Stomach (tissue), 4 donors: ENCODE data around the gene SCNN1B.

Source experiments
- POLR2A ChIP-seq, 4 donors: fragments of 450-650 bp; IDR thresholded peaks; one replicate each; pipeline ENCODE4 v1.6.1; 2016; ENCODE audit warnings: antibody characterized with exemption in 4 of 4, control low read depth in 2 of 4, mild to moderate bottlenecking in 1 of 4, moderate library complexity in 1 of 4
- TF ChIP-seq, protein P1 (sequence below), 7 experiments: fragments of 450-650 bp in 4 of 7; fragments of 200-600 bp in 3 of 7; sonication (generic) in 3 of 7; IDR thresholded peaks; one replicate each; pipeline ENCODE4 v1.5.1; 2016 to 2019; ENCODE audit warnings: antibody characterized with exemption in 7 of 7, control low read depth in 2 of 7, mild to moderate bottlenecking in 1 of 7

DNA sequence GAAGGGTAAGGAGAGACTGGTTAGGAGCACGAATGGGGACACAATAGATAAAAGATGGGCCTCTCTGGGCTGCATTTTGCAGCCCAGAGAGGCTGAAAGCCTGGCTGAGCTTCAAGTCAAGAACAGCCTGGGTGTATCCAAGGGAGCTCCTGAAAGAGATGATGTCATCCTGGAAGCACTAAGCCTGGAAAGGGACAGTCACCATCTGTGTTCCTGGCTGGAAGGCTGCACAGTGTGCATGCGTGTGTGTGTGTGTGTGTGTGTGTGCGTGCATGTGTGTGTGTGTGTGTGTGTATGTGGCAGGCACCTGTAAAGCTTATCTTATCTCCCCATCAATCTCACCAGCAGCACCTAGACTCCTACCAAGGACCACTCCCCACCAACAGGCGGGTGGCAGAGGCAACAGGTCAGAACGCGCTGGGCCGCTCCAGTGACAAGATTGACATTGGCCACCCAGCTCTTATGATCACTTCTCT is 106.8 kb downstream of the SCNN1B start:
- TF ChIP-seq, protein P1, sequence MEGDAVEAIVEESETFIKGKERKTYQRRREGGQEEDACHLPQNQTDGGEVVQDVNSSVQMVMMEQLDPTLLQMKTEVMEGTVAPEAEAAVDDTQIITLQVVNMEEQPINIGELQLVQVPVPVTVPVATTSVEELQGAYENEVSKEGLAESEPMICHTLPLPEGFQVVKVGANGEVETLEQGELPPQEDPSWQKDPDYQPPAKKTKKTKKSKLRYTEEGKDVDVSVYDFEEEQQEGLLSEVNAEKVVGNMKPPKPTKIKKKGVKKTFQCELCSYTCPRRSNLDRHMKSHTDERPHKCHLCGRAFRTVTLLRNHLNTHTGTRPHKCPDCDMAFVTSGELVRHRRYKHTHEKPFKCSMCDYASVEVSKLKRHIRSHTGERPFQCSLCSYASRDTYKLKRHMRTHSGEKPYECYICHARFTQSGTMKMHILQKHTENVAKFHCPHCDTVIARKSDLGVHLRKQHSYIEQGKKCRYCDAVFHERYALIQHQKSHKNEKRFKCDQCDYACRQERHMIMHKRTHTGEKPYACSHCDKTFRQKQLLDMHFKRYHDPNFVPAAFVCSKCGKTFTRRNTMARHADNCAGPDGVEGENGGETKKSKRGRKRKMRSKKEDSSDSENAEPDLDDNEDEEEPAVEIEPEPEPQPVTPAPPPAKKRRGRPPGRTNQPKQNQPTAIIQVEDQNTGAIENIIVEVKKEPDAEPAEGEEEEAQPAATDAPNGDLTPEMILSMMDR (IDR thresholded peaks at IDR 0.05) = no peak
- TF ChIP-seq POLR2A (IDR thresholded peaks at IDR 0.05) = no peak
